Left lung (tissue), 10 donors: ENCODE data around the gene PSG3. TPM values are rescaled to one million over a fixed set of nuclear protein-coding genes. Genes with fewer than 3 reads are reported as not detected.
"Not testable (repeated sequence)": the region's sequence is repeated elsewhere in the genome, so short reads cannot be mapped to it uniquely, and the experiment has no call there.

Experiments
- ATAC-seq: fragments of 200-7000 bp; cut with Tn5 transposase; one replicate; pipeline ENCODE4 v1.9.1; 2020; ENCODE audit warnings: moderate library complexity
- DNase-seq, 4 donors: peaks; one replicate each; pipeline ENCODE4 v3.0.0-alpha.2; 2013 to 2020
- H3K27ac ChIP-seq, 2 donors: fragments of 200-600 bp; sonication (generic) in 1 of 2; one replicate each; pipeline versions ENCODE4 v1.5.0 to v1.8.0; 2020 to 2021
- H3K27me3 ChIP-seq, 2 donors: fragments of 200-600 bp; sonication (generic) in 1 of 2; one replicate each; pipeline versions ENCODE4 v1.5.0 to v1.8.0; 2020 to 2021
- H3K36me3 ChIP-seq, 2 donors: fragments of 200-600 bp; sonication (generic) in 1 of 2; one replicate each; pipeline versions ENCODE4 v1.5.0 to v1.8.0; 2020 to 2021
- H3K4me1 ChIP-seq, 2 donors: fragments of 200-600 bp; one replicate each; pipeline ENCODE4 v1.8.0; 2021
- H3K4me3 ChIP-seq, 2 donors: fragments of 200-600 bp; sonication (generic) in 1 of 2; one replicate each; pipeline versions ENCODE4 v1.5.0 to v1.8.0; 2020 to 2021; ENCODE audit warnings: mild to moderate bottlenecking in 1 of 2
- H3K9me3 ChIP-seq, 2 donors: fragments of 200-600 bp; sonication (generic) in 1 of 2; one replicate each; pipeline versions ENCODE4 v1.5.0 to v1.8.0; 2020 to 2021
- CTCF ChIP-seq, 2 donors: fragments of 200-600 bp; sonication (generic) in 1 of 2; IDR thresholded peaks; one replicate each; pipeline versions ENCODE4 v1.5.0 to v1.8.0; 2021; ENCODE audit warnings: antibody characterized with exemption in 2 of 2
- intact Hi-C, 2 donors: fragments of 100-400 bp; cut with DNase I; formaldehyde crosslinking; loops; one replicate each; pipeline versions ENCODE4 v1.11.2 to v1.14.2; 2022
- polyA plus RNA-seq, 6 donors: library from polyadenylated mRNA; unstranded; fragments of 120-200 nt; gene quantifications; one replicate each; pipeline ENCODE4 v1.2.1, GENCODE V29; 2013; ENCODE audit not compliant: insufficient read length in 6 of 6
- total RNA-seq, 2 donors: library from RNA; stranded (reverse); fragmentation: NEBNext Ultra II Directional; extraction: Animal tissue kit (Norgen Biotek cat#: 25700); gene quantifications; one replicate each; pipeline ENCODE4 v1.2.1, GENCODE V29; 2021
- donor health status: DM: no; HTN: yes; CAD: no.
- donor health status: DM: no; HTN: no; CAD: no.

The PSG3 gene
- total and polyA plus RNA-seq, 8 donors, result 0.10 to 0.73 (median 0.14) TPM; not detected in 5

GRCh38 chr19:42764836-42765235, 24.6 kb upstream of the PSG3 start:
- no peaks in the 10 kb centered on the region for H3K36me3 ChIP-seq
- no peaks in the 10 kb centered on the region for H3K9me3 ChIP-seq
- no peak overlapping the region for H3K4me3 ChIP-seq
- no peak for TF ChIP-seq CTCF (IDR thresholded peaks at IDR 0.05)
- intact Hi-C loops, result no loop called here
- H3K27me3 ChIP-seq, result no peaks in the 10 kb centered on the region
- no peaks in the 10 kb centered on the region for H3K4me1 ChIP-seq
- no peak for DNase-seq
- ATAC-seq, result no peak
- no peak overlapping the region for H3K27ac ChIP-seq

- H3K36me3 ChIP-seq, result no peaks in the 10 kb centered on the region
- DNase-seq (no peak), ATAC-seq (no peak)
- H3K4me1 ChIP-seq, result no peaks in the 10 kb centered on the region
- intact Hi-C loops, result no loop called here
- no peak for TF ChIP-seq CTCF (IDR thresholded peaks at IDR 0.05)
- no peak overlapping the region for H3K4me3 ChIP-seq
- H3K27ac ChIP-seq, result no peak overlapping the region
- H3K9me3 ChIP-seq, result no peaks in the 10 kb centered on the region
- H3K27me3 ChIP-seq, result peaks cover 0 to 5% of the 10 kb centered on the region in 2 donors
These were observed 22.5 kb upstream of the PSG3 start for GRCh38 chr19:42762789-42763188.

GRCh38 chr19:42761924-42762295, 21.6 kb upstream of the PSG3 start:
- H3K27ac ChIP-seq, H3K4me1 ChIP-seq, H3K27me3 ChIP-seq, ATAC-seq, intact Hi-C loops, H3K36me3 ChIP-seq, H3K9me3 ChIP-seq, DNase-seq, H3K4me3 ChIP-seq: not testable (repeated sequence)

- H3K36me3 ChIP-seq, intact Hi-C loops, H3K4me1 ChIP-seq, H3K27me3 ChIP-seq, H3K27ac ChIP-seq, DNase-seq, H3K4me3 ChIP-seq, ATAC-seq, H3K9me3 ChIP-seq: not testable (repeated sequence)
These were observed 21.0 kb upstream of the PSG3 start for GRCh38 chr19:42760954-42761923.

- H3K4me3 ChIP-seq, H3K4me1 ChIP-seq, DNase-seq, intact Hi-C loops, H3K27ac ChIP-seq, H3K36me3 ChIP-seq, H3K9me3 ChIP-seq, ATAC-seq, H3K27me3 ChIP-seq: not testable (repeated sequence)
- TF ChIP-seq CTCF (IDR thresholded peaks at IDR 0.05), result peak in 1 of 2 donors; percentile 24
These were observed 18.4 kb upstream of the PSG3 start for GRCh38 chr19:42758667-42759066.

- intact Hi-C loops, result not testable (repeated sequence)
These were observed 12.0 kb upstream of the PSG3 start for GRCh38 chr19:42752246-42752645.

More at GRCh38 chr19:42752246-42752645, 12.0 kb upstream of the PSG3 start:
- not testable (repeated sequence) for H3K9me3 ChIP-seq, H3K27ac ChIP-seq, DNase-seq, H3K27me3 ChIP-seq, H3K4me3 ChIP-seq, H3K4me1 ChIP-seq, H3K36me3 ChIP-seq, ATAC-seq
